ENCODE results near the gene SNU13.
"Not testable (repeated sequence)": the region's sequence is repeated elsewhere in the genome, so short reads cannot be mapped to it uniquely, and the experiment has no call there.

DNA sequence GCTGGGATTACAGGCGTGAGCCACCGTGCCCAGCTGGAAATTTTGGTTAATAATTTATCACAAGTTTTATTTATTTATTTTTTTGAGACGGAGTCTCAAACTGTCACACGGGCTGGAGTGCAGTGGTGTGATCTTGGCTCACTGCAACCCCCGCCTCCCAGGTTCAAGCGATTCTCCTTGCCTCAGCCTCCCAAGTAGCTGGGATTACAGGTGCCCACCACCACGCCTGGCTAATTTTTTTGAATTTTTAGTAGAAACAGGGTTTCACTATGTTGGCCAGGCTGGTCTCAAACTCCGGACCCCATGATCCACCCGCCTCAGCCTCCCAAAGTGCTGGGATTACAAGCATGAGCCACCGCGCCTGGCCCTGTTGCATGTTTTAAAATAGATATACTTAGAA is 1.8 kb downstream of the SNU13 start:
- TF ChIP-seq, protein P1, sequence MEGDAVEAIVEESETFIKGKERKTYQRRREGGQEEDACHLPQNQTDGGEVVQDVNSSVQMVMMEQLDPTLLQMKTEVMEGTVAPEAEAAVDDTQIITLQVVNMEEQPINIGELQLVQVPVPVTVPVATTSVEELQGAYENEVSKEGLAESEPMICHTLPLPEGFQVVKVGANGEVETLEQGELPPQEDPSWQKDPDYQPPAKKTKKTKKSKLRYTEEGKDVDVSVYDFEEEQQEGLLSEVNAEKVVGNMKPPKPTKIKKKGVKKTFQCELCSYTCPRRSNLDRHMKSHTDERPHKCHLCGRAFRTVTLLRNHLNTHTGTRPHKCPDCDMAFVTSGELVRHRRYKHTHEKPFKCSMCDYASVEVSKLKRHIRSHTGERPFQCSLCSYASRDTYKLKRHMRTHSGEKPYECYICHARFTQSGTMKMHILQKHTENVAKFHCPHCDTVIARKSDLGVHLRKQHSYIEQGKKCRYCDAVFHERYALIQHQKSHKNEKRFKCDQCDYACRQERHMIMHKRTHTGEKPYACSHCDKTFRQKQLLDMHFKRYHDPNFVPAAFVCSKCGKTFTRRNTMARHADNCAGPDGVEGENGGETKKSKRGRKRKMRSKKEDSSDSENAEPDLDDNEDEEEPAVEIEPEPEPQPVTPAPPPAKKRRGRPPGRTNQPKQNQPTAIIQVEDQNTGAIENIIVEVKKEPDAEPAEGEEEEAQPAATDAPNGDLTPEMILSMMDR (IDR thresholded peaks at IDR 0.05): not testable (repeated sequence)
- TF ChIP-seq EZH2 (IDR thresholded peaks at IDR 0.05; ENCODE audit: borderline replicate concordance, insufficient read depth, low read depth, low read length, poor library complexity, severe bottlenecking): not testable (repeated sequence)

Measured in B cell (primary cell).